ENCODE measurements around the gene DEF6.

The DEF6 gene

DNA sequence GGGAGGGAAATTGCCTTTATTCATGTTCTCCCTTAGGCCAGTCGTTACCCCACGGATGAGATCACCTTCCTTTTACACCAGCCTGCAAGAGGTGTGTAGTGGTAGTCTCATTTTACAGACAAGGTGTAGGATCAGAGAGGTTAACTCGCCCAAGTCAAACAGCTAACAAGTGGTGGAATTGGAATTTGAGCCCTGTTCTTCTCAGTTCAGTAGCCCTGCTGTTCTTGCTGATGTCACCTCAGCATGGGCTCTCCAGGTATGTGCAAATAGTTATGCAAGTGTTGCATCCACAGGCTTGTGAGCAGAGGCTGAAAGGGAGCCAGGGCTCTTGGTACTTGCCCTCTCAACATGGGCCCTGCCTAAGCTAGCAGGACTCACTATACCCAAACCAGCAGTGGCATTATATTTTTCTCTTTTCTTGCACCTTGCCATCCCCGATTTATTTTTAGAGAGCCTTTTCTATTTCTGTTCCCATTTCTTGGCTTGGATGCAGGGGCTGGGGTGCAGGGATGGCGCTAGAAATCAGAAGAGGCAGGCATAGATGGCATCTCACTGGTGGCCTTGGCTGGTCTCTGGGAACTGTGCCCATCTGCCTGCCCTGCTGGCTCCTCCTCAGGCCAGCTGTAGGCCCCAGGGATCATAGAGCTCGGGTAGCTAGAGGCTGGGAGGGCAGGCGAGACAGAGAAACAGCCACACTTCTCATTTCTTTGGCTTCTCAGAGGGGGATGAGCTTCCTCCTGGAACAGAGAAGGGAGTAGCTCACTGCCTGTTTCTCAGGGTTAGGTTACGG is 62.9 kb downstream of the DEF6 start:
- TF ChIP-seq, protein P1, sequence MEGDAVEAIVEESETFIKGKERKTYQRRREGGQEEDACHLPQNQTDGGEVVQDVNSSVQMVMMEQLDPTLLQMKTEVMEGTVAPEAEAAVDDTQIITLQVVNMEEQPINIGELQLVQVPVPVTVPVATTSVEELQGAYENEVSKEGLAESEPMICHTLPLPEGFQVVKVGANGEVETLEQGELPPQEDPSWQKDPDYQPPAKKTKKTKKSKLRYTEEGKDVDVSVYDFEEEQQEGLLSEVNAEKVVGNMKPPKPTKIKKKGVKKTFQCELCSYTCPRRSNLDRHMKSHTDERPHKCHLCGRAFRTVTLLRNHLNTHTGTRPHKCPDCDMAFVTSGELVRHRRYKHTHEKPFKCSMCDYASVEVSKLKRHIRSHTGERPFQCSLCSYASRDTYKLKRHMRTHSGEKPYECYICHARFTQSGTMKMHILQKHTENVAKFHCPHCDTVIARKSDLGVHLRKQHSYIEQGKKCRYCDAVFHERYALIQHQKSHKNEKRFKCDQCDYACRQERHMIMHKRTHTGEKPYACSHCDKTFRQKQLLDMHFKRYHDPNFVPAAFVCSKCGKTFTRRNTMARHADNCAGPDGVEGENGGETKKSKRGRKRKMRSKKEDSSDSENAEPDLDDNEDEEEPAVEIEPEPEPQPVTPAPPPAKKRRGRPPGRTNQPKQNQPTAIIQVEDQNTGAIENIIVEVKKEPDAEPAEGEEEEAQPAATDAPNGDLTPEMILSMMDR (IDR thresholded peaks at IDR 0.05; ENCODE audit: low read length, missing control alignments) = no peak
- no peak overlapping the region for H3K4me3 ChIP-seq (replicated peaks; ENCODE audit: low read depth, low read length)
- peak; percentile 32 for DNase-seq (ENCODE audit: low read depth)

DNA sequence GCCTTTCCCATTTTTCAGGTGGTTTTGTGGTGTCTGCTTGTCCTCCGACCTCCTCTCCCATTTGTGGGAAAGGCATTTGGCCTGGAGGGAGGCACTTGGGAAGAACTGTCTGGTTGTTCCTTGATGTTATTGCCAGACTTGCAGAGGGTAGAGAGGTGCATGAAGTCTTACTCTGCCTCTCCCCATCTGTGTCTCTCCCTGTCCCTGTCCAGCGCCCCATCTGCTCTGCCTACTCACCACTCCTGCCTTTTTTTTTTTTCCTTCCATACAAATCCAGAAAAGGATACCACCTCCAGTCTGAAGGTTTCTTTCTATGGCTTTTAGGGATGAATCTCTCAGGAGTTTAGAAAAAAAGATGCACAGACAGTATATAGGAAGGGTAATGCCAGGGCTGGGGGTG is 64.6 kb downstream of the DEF6 start:
- TF ChIP-seq, protein P1 (IDR thresholded peaks at IDR 0.05; ENCODE audit: low read length, missing control alignments) = no peak
- no peak for DNase-seq (ENCODE audit: low read depth)
- H3K4me3 ChIP-seq (replicated peaks; ENCODE audit: low read depth, low read length) = no peak overlapping the region

DNA sequence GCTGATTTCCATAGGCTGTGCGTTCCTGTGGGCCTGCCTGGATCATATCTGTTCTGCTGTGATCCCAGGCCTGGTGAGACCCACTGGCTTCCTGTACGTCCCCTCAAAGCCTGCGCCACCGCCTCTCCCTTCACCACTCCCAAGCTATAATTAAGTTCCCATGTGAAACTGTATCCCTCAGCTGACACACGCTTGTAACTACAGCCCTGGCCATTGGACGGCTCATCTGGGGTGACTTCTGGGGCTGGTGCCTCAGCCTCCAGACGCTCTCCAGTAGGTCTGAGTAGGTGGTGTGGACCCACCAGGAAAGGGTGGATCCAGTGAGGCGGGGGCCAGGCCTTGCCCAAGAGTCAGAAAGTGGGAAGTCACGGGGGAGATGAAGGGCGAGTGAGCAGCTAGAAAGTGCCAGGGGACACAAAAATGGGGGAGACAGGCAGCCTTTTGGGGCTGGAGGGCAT is 65.7 kb downstream of the DEF6 start:
- DNase-seq (ENCODE audit: low read depth) = peak; percentile 46
- TF ChIP-seq, protein P1 (IDR thresholded peaks at IDR 0.05; ENCODE audit: low read length, missing control alignments) = no peak
- H3K4me3 ChIP-seq (replicated peaks; ENCODE audit: low read depth, low read length) = no peak overlapping the region

DNA sequence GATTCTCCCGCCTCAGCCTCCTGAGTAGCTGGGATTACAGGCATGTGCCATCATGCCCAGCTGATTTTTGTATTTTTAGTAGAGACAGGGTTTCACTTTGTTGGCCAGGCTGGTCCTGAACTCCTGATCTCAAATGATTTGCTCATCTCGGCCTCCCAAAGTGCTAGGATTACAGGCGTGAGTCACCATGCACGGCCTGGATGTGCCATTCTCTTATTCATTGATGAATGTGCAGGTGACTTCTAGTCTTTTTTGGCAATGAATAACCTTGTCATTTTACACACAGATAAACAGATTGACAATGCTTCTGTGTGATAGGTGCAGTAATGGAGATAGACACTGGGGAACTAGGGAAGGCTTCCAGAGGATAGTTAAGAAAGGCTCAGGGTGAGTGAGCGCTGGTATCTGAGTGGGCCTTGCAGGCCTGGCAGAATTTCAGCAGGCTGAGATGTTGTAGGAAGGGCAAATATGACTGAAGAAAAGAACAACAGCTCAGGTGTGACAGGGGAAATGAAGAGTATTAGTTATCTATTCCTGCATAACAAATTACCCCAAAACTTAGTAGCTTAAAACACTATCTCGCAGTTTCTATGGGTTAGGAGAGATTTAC is 68.1 kb downstream of the DEF6 start:
- TF ChIP-seq, protein P1 (IDR thresholded peaks at IDR 0.05; ENCODE audit: low read length, missing control alignments) = no peak
- DNase-seq (ENCODE audit: low read depth) = no peak
- no peak overlapping the region for H3K4me3 ChIP-seq (replicated peaks; ENCODE audit: low read depth, low read length)

DNA sequence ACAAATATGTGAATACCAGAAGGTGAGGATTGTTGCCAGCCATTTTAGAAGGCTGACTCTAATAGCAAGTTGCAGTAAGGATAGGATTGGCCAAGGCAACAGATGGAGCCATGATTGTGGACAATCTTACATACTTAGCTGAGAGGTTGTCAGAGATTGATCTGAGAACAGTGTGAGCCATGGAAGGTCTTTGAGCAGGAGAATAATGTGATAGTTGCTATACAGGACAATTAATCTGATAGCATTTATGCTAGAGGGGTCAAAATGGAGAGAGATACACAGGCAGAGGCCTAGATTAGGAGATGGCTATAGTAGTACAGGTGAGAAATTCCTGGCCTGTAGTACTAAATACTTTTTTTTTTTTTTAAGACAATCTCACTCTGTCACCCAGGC is 68.6 kb downstream of the DEF6 start:
- TF ChIP-seq, protein P1 (IDR thresholded peaks at IDR 0.05; ENCODE audit: low read length, missing control alignments) = no peak
- DNase-seq (ENCODE audit: low read depth) = no peak
- no peak overlapping the region for H3K4me3 ChIP-seq (replicated peaks; ENCODE audit: low read depth, low read length)

DNA sequence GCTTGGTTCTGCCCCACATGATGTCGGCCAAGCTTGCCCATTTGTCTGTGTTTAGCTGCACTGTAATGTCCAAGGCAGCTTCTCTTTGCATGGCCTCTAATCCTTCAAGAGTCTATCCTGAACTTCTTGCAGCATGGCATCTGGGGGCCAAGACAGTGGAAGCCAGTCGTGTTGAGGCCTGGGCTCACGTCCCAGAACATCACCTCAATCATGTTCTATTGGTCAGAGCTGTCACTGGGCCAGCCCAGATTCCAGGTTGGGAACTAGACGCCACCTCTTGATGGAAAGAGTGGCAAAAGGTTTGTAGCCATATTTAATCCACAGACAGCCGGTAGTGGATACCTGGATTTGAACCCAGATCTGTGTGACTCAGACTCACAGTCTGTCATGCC is 70.0 kb downstream of the DEF6 start:
- TF ChIP-seq, protein P1 (IDR thresholded peaks at IDR 0.05; ENCODE audit: low read length, missing control alignments) = no peak
- H3K4me3 ChIP-seq (replicated peaks; ENCODE audit: low read depth, low read length) = no peak overlapping the region
- no peak for DNase-seq (ENCODE audit: low read depth)

Data from fibroblast of pulmonary artery (primary cell).